HG02970 (cell line): Measurements from ENCODE around the gene SLC17A9.

Source experiments
- ATAC-seq: cut with Tn5 transposase; IDR thresholded peaks from one replicate; pipeline ENCODE4 v1.9.1; 2021; ENCODE audit warnings: mild to moderate bottlenecking, moderate library complexity, moderate number of reproducible peaks; ENCODE audit not compliant: unreplicated experiment, low FRiP score

Gene SLC17A9

GRCh38 chr20:63014287-63014686 lies 61.8 kb downstream of the SLC17A9 start:
- ATAC-seq = no peak

DNA sequence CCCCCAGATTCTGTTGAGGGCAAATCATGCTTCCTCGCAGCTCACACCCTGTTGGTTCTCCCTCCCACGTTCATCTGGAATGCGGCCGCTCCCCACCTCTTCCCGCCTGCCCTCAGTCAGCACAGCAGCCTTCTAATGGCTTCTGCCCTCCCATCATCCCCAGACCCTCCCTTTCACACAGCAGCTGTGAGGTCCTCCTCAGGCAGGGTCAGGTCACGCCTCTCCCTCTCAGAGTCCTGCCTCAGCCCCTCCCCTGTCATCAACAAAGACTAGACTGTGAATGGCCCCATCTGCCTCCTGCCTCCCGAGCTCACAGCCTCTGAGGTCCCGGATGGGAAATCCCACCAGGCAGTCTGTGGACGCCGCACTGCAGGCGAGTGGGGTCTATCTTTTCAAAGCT lies 62.2 kb downstream of the SLC17A9 start:
- no peak for ATAC-seq

GRCh38 chr20:63015147-63015661 lies 62.7 kb downstream of the SLC17A9 start:
- no peak for ATAC-seq

DNA sequence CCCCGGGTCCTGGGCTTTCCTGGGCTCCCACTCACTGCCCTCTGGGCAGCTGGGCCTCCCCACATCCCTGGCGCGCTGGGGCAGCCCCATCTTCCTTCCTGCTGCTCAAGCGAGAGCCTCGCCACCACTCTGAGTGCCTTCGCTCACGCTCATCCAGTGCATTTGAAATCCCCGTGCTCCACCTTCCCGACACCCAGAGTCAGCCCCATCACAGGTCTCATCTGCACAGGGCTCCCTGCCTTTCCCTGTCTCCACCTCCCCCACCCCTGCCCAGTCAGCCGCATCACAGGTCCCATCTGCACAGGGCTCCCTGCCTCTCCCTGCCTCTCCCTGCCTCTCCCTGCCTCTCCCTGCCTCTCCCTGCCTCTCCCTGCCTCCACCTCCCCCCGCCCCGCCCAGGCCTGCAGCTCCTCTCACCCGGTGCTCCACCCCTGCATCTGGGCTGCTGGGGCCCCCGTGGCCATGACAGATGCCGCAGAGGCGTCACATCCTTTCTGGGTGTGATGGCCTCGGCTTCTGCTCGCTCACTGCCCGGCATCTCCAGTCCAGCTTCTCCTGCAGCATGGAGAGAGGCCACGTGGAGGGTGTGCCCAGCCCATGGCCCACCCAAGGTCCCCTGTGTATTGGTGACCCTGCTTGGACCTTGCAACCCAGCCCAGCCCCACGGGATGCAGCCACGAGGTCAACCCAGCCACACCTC lies 63.3 kb downstream of the SLC17A9 start:
- no peak for ATAC-seq

DNA sequence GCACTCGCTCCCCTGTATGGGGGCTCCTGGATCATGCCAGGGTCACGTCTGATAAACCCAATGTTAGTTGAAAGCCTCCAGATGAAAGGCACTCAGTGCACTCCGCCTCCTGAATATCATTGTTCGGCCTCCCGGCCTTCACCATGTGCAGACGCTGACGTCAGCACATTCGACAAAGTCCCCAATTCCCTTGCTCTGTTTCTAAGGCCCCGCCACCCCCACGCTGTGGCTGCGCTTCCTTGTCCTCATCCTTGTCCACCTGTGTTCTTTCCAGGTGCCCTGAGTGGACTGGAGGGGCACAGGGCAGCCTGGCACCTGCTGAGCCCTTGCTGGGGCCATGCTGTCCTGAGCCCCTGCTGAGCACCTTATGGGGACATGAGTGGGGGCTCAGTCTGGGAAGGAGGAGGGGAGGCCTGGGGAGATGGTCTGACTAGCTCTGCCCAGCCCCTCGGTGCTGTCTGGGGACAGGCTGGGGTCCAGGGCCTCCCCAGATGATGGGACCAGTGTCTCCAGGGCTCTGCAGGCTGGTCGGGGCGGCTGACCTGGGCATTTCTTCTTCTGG lies 64.1 kb downstream of the SLC17A9 start:
- no peak for ATAC-seq

GRCh38 chr20:63017076-63017825 lies 64.7 kb downstream of the SLC17A9 start:
- no peak for ATAC-seq

DNA sequence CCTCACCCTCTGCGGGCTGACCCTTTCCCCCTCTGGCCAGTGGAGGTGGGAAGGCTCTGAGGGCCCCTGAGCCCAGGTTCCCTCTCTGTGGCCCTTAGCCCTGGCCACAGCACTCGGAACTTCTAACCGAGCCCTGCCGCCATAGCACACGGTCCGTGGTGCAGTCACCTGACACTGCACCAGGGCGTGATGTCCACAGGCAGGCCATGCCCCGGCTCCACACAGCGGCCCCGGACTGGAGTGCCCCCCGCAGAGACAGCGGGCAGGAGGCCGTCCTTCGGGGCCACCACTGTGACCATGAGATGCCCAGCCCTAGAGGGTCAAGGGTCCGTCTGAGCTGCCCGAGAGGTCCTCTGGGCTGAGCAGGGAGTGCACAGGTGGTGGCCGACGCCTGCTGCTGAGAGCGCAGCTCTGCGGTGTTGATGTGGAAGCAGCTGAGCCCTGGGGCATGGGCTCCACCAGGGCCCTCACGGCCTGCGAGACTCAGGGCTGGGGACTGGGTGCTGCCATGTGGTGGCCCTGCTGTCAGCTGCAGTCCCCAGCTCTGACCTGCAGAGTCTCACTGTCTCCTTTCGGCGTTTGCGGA lies 65.4 kb downstream of the SLC17A9 start:
- no peak for ATAC-seq
